Measurements from ENCODE around the gene YY1.

Gene YY1

GRCh38 chr14:100211366-100211765 is 27.6 kb upstream of the YY1 start:
- H3K4me3 ChIP-seq (replicated peaks in 1 of 2; ENCODE audit: low read depth in 2 of 2, low read length in 2 of 2): no peak overlapping the region
- DNase-seq (ENCODE audit: low read depth in 2 of 2): no peak
- TF ChIP-seq CTCF (IDR thresholded peaks at IDR 0.05; ENCODE audit: low read depth, low read length): no peak

GRCh38 chr14:100211893-100212292 is 27.1 kb upstream of the YY1 start:
- TF ChIP-seq CTCF (IDR thresholded peaks at IDR 0.05; ENCODE audit: low read depth, low read length): no peak
- H3K4me3 ChIP-seq (replicated peaks in 1 of 2; ENCODE audit: low read depth in 2 of 2, low read length in 2 of 2): no peak overlapping the region
- DNase-seq (ENCODE audit: low read depth in 2 of 2): no peak

DNA sequence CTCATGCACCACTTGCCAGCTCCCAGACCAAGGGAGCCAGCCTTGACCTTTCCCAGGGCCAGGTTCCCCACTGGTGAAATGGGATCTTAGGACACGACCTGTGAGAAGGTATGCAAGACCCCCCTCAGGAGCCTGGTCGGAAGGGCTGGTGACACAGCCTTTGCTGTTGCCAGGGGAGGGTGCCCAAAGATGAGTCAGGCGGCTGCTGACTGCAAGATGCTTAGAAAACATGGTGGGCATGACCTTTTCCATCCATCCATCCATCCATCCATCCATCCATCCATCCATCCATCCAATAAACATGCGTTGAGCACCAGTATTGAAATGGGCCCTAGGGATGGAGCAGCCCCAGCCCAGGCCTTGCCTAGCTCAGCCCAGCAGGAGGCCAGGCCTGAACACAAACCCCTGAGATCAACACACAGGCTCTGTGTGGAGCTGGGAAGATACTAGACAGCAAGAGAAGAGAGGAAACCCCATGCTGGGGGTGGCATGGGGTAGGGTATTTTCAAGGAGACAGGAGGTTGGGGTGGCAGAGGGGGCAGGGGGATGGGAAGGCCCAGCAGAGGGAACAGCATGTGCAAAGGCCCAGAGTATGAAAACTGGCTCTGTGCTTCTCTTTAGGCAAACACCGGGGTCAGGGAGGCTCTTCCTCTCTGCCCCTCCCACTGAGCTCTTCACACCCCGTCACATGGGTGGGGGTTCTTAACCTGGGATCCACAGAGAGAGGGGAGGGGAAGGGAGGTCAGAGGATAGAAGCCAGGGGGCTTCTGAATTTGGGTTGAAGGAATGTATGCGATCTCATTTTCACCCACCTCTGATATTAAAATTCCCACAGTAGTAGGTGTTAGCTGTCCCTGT is 26.2 kb upstream of the YY1 start:
- H3K4me3 ChIP-seq (replicated peaks in 1 of 2; ENCODE audit: low read depth in 2 of 2, low read length in 2 of 2): no peak overlapping the region
- no peak for TF ChIP-seq CTCF (IDR thresholded peaks at IDR 0.05; ENCODE audit: low read depth, low read length)

GRCh38 chr14:100213587-100213955 is 25.4 kb upstream of the YY1 start:
- TF ChIP-seq CTCF (IDR thresholded peaks at IDR 0.05; ENCODE audit: low read depth, low read length): no peak
- DNase-seq (ENCODE audit: low read depth in 2 of 2): no peak
- peak overlapping the region; percentile 62 to 73 for H3K4me3 ChIP-seq (replicated peaks in 1 of 2; ENCODE audit: low read depth in 2 of 2, low read length in 2 of 2)

More for the DNA sequence above, 26.2 kb upstream of the YY1 start:
- no peak for DNase-seq (ENCODE audit: low read depth in 2 of 2)

DNA sequence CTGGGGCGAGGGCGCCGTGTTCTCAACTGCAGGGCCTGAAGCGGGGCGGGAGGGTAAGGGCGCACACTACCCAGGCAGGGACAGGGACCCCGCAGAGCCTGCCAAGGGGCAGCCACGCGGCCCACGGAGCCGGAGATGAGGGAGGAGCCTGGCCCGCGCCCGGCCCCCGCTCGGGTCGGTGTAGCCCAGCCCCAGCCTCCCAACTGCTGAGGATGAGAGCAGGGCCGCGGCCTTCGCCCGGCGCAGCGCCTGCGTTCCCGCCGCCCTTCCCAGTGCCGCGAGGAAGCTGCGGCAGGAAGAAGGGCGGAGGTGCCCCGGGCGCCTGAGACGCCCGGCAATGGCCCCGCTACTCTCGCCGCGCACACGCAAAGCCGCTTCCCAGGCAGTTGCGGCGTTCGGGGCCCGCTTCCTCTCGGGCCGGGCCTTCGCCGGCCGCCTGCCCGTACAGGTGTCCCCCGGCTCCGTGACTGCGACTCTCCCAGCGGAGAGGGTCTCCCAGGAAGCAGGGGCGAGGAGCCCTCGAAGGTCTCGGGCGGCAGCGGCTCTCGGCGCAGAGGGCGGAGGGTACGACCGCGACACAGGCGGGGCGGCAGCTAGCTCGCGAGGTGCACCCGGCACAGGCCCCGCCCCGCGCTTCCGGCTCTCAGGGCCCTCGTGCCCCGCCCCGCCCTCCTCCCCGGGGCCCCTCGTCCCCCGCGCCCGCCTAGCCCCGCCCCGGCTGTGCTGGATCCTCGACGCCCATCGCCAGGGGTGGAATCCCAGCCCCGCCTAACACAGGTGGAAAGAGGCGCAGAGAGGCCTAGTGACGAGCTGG is 24.8 kb upstream of the YY1 start:
- peak overlapping the region; percentile 62 to 73 for H3K4me3 ChIP-seq (replicated peaks in 1 of 2; ENCODE audit: low read depth in 2 of 2, low read length in 2 of 2)
- no peak for TF ChIP-seq CTCF (IDR thresholded peaks at IDR 0.05; ENCODE audit: low read depth, low read length)
- DNase-seq (ENCODE audit: low read depth in 2 of 2): peak; percentile 59 to 76

DNA sequence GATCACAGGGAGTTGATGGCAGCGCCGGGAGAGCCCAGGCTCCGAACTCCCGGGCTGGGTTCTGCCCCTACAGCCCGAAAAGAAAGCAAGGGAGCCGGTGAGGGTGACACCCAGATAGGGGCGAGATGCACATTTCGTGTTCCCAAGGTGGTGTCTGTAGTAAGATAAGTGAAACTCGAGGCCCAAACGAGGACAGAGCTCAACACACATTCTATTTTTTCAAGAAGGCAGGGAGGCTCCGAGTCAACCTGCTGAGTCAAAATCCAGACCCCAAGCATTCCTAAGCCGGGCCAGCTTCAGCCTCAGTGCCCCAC is 24.2 kb upstream of the YY1 start:
- TF ChIP-seq CTCF (IDR thresholded peaks at IDR 0.05; ENCODE audit: low read depth, low read length): no peak
- peak overlapping the region; percentile 28 to 73 for H3K4me3 ChIP-seq (replicated peaks in 1 of 2; ENCODE audit: low read depth in 2 of 2, low read length in 2 of 2)

More for the DNA sequence above, 24.2 kb upstream of the YY1 start:
- no peak for DNase-seq (ENCODE audit: low read depth in 2 of 2)

Data from cardiac fibroblast (primary cell).